NCI-H128 (cell line): ENCODE data around the gene SPRR1A.

Source experiments
- DNase-seq: peaks from one replicate; lab custom pipeline; 2025; ENCODE audit not compliant: unreplicated experiment; lab: John Stamatoyannopoulos, UW

SPRR1A gene

DNA sequence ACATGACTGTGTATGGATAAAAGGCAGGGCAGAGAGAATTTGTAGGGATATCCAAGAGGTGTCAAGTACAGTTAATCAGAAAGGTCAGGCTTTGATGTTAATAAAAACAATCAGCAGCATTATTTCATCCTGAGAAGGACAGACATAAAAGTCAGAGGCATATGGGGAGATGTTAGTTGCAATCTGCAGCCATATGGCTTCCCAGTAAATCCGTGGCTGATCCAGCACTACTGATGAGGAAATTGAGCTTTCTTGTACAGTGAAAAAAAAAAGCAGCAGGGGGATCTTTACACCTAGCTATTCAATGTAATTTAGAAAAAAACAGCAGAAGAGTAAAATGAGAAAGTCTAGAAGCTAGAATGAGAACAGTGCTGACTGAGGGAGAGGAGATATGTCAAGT is 44.9 kb downstream of the SPRR1A start:
- DNase-seq: no peak

DNA sequence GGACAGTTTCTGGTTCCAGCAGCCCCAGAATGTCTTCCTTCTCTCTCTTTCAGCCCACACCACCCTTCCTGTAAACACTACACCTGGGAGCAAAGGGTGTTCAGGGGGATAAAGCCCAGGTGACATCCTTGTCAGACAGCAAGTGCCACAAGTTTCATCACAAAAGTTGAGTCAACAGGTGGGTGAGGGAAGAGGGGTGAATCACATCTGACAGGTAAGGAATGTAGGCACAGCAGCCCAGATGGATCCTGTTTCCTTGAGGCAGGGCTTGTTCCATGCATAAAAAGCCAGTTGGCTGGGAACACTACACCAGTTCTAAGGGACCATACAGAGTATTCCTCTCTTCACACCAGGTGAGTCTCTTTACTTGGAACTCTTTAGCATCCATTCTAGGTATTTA is 47.0 kb downstream of the SPRR1A start, which contains the start of gene SPRR1B:
Gene SPRR1B (plus strand): TSS at position 309 of the 400 bp plus-strand sequence. CDS start 1,143 bp downstream, outside the sequence.
- DNase-seq: no peak

GRCh38 chr1:153032073-153032472 is 48.2 kb downstream of the SPRR1A start:
- no peak for DNase-seq

- no peak for DNase-seq
Observed at GRCh38 chr1:153032677-153033308, 48.9 kb downstream of the SPRR1A start.

- DNase-seq: no peak
Observed at GRCh38 chr1:153035211-153035610, 51.3 kb downstream of the SPRR1A start.
